Parathyroid adenoma (tissue), 2 donors: Measurements from ENCODE around the gene B3GALT5.

ENCODE experiments used
- H2AFZ ChIP-seq: fragments of 300-600 bp; sonication (generic); one replicate; pipeline ENCODE4 v1.7.0; 2017; ENCODE audit warnings: antibody characterized with exemption, mild to moderate bottlenecking
- H3K27ac ChIP-seq: fragments of 300-600 bp; sonication (generic); one replicate; pipeline ENCODE4 v1.7.0; 2017
- H3K27me3 ChIP-seq: fragments of 300-600 bp; sonication (generic); one replicate; pipeline ENCODE4 v1.7.0; 2017; ENCODE audit warnings: low read length; ENCODE audit not compliant: control insufficient read depth, insufficient read depth
- H3K36me3 ChIP-seq: fragments of 300-600 bp; sonication (generic); one replicate; pipeline ENCODE4 v1.7.0; 2017; ENCODE audit warnings: low read length; ENCODE audit not compliant: control insufficient read depth, insufficient read depth
- H3K4me1 ChIP-seq: fragments of 300-600 bp; sonication (generic); one replicate; pipeline ENCODE4 v1.7.0; 2017; ENCODE audit warnings: control low read depth
- H3K4me2 ChIP-seq: fragments of 300-600 bp; sonication (generic); one replicate; pipeline ENCODE4 v1.7.0; 2017; ENCODE audit warnings: low read length
- H3K4me3 ChIP-seq: fragments of 300-600 bp; sonication (generic); one replicate; pipeline ENCODE4 v1.7.0; 2017; ENCODE audit warnings: low read depth, low read length
- H3K79me2 ChIP-seq: fragments of 300-600 bp; sonication (generic); one replicate; pipeline ENCODE4 v1.7.0; 2017; ENCODE audit warnings: control low read depth
- H3K9ac ChIP-seq: fragments of 300-600 bp; sonication (generic); one replicate; pipeline ENCODE4 v1.7.0; 2017; ENCODE audit warnings: mild to moderate bottlenecking
- H3K9me3 ChIP-seq: fragments of 300-600 bp; sonication (generic); one replicate; pipeline ENCODE4 v1.7.0; 2017; ENCODE audit warnings: low read length; ENCODE audit not compliant: control insufficient read depth
- CTCF ChIP-seq: fragments of 300-600 bp; sonication (generic); IDR thresholded peaks from one replicate; pipeline ENCODE4 v1.7.0; 2017; ENCODE audit warnings: antibody characterized with exemption, mild to moderate bottlenecking
- donor health status: primary hyperparathyroidism.

Gene B3GALT5

GRCh38 chr21:39632796-39633442 is 20.2 kb downstream of the B3GALT5 start:
- Histone ChIP-seq H3K36me3 (no peaks in the 10 kb centered on the region), H3K9ac (no peak overlapping the region), H3K27me3 (no peaks in the 10 kb centered on the region), H3K4me2 (no peak overlapping the region), H3K79me2 (no peaks in the 10 kb centered on the region), H3K4me3 (no peak overlapping the region), H3K9me3 (no peaks in the 10 kb centered on the region), H3K27ac (no peak overlapping the region), H3K4me1 (no peaks in the 10 kb centered on the region), H2AFZ (no peak overlapping the region)
- TF ChIP-seq CTCF = no peak

GRCh38 chr21:39633770-39634181 is 21.0 kb downstream of the B3GALT5 start:
- Histone ChIP-seq H3K27me3 (no peaks in the 10 kb centered on the region), H3K9me3 (no peaks in the 10 kb centered on the region), H3K9ac (no peak overlapping the region), H3K4me2 (no peak overlapping the region), H3K4me1 (no peaks in the 10 kb centered on the region), H3K79me2 (no peaks in the 10 kb centered on the region), H3K36me3 (no peaks in the 10 kb centered on the region), H3K27ac (no peak overlapping the region), H3K4me3 (no peak overlapping the region), H2AFZ (no peak overlapping the region)
- no peak for TF ChIP-seq CTCF

GRCh38 chr21:39634507-39634906 is 21.8 kb downstream of the B3GALT5 start:
- Histone ChIP-seq H3K4me3 (no peak overlapping the region), H3K9me3 (no peaks in the 10 kb centered on the region), H3K4me1 (no peaks in the 10 kb centered on the region), H3K36me3 (no peaks in the 10 kb centered on the region), H3K4me2 (no peak overlapping the region), H2AFZ (no peak overlapping the region), H3K27me3 (no peaks in the 10 kb centered on the region), H3K79me2 (no peaks in the 10 kb centered on the region), H3K9ac (no peak overlapping the region), H3K27ac (no peak overlapping the region)
- TF ChIP-seq CTCF = no peak

- H3K36me3 ChIP-seq = no peaks in the 10 kb centered on the region
- no peaks in the 10 kb centered on the region for H3K79me2 ChIP-seq
- H3K4me3 ChIP-seq = no peak overlapping the region
- H3K4me2 ChIP-seq = no peak overlapping the region
- no peaks in the 10 kb centered on the region for H3K4me1 ChIP-seq
- H3K9ac ChIP-seq = no peak overlapping the region
- H2AFZ ChIP-seq = no peak overlapping the region
- H3K27ac ChIP-seq = no peak overlapping the region
- no peaks in the 10 kb centered on the region for H3K9me3 ChIP-seq
- TF ChIP-seq CTCF = no peak
- no peaks in the 10 kb centered on the region for H3K27me3 ChIP-seq
Observed at GRCh38 chr21:39637197-39637970, 24.6 kb downstream of the B3GALT5 start.

GRCh38 chr21:39637971-39638240 is 25.2 kb downstream of the B3GALT5 start:
- H3K9ac ChIP-seq = no peak overlapping the region
- no peak overlapping the region for H2AFZ ChIP-seq
- H3K4me2 ChIP-seq = no peak overlapping the region
- no peaks in the 10 kb centered on the region for H3K79me2 ChIP-seq
- H3K36me3 ChIP-seq = no peaks in the 10 kb centered on the region
- no peak for TF ChIP-seq CTCF
- no peak overlapping the region for H3K27ac ChIP-seq
- no peaks in the 10 kb centered on the region for H3K9me3 ChIP-seq
- no peaks in the 10 kb centered on the region for H3K27me3 ChIP-seq
- no peaks in the 10 kb centered on the region for H3K4me1 ChIP-seq
- H3K4me3 ChIP-seq = no peak overlapping the region
